D721Med (cell line): Measurements from ENCODE around the gene ATP8A2.
"Not testable (repeated sequence)": the region's sequence is repeated elsewhere in the genome, so short reads cannot be mapped to it uniquely, and the experiment has no call there.

ENCODE experiments used
- DNase-seq: peaks from one replicate; pipeline ENCODE4 v3.0.0; 2011; ENCODE audit warnings: low spot score; ENCODE audit not compliant: insufficient read length
- FAIRE-seq: peaks from 2 replicates; lab custom pipeline; 2011; peaks lifted over from hg19 to GRCh38; lab: Jason Lieb, UNC
- CTCF ChIP-seq: IDR thresholded peaks from 2 replicates; pipeline ENCODE4 v1.5.1; 2012; ENCODE audit warnings: mild to moderate bottlenecking, control low read depth; ENCODE audit not compliant: insufficient read depth; ENCODE audit errors: missing control alignments

The ATP8A2 gene

GRCh38 chr13:25821776-25822175 is 450.0 kb downstream of the ATP8A2 start:
- no peak for DNase-seq
- FAIRE-seq = no peak
- TF ChIP-seq CTCF = no peak

- not testable (repeated sequence) for FAIRE-seq, DNase-seq
Measured at GRCh38 chr13:25827221-25827620, 455.4 kb downstream of the ATP8A2 start.

GRCh38 chr13:25827831-25828465 is 456.2 kb downstream of the ATP8A2 start:
- DNase-seq = no peak

GRCh38 chr13:25833761-25834160 is 462.0 kb downstream of the ATP8A2 start:
- TF ChIP-seq CTCF = no peak
- DNase-seq (no peak), FAIRE-seq (no peak)

More at GRCh38 chr13:25827831-25828465, 456.2 kb downstream of the ATP8A2 start:
- TF ChIP-seq CTCF = no peak
- FAIRE-seq = no peak

GRCh38 chr13:25836574-25837336 is 465.0 kb downstream of the ATP8A2 start:
- DNase-seq (no peak), FAIRE-seq (no peak)
- TF ChIP-seq CTCF = no peak

- DNase-seq (no peak), FAIRE-seq (no peak)
- TF ChIP-seq CTCF = no peak
Measured at GRCh38 chr13:25839371-25839770, 467.6 kb downstream of the ATP8A2 start.

GRCh38 chr13:25840261-25840660 is 468.5 kb downstream of the ATP8A2 start:
- DNase-seq (no peak), FAIRE-seq (no peak)
- no peak for TF ChIP-seq CTCF
